PFSK-1 (cell line): ENCODE results near the gene RANBP17.

Source experiments
- POLR2AphosphoS5 ChIP-seq: IDR thresholded peaks from 2 replicates; pipeline ENCODE4 v1.6.1; 2012; ENCODE audit warnings: low read depth, mild to moderate bottlenecking, control low read depth, low read length, moderate library complexity
- SIN3A ChIP-seq: IDR thresholded peaks from 2 replicates; pipeline ENCODE4 v1.6.1; 2012; ENCODE audit warnings: mild to moderate bottlenecking, low read length, moderate library complexity, borderline replicate concordance; ENCODE audit not compliant: insufficient read depth
- TAF1 ChIP-seq: IDR thresholded peaks from 2 replicates; pipeline ENCODE4 v1.6.1; 2012; ENCODE audit warnings: low read length, control low read depth, borderline replicate concordance; ENCODE audit not compliant: insufficient read depth
- TF ChIP-seq, protein P1 (sequence below), 2 experiments: IDR thresholded peaks; 2 replicates each; pipeline versions ENCODE4 v1.6.1 to v1.8.0; 2011 to 2012; ENCODE audit warnings: low read depth in 2 of 2, low read length in 2 of 2, control low read depth in 1 of 2, inconsistent platforms in 1 of 2, mild to moderate bottlenecking in 1 of 2, moderate library complexity in 1 of 2; ENCODE audit not compliant: insufficient read depth in 1 of 2

GRCh38 chr5:171340491-171340890 lies 478.7 kb downstream of the RANBP17 start:
- TF ChIP-seq SIN3A: no peak
- TF ChIP-seq POLR2AphosphoS5: no peak
- TF ChIP-seq, protein P1, sequence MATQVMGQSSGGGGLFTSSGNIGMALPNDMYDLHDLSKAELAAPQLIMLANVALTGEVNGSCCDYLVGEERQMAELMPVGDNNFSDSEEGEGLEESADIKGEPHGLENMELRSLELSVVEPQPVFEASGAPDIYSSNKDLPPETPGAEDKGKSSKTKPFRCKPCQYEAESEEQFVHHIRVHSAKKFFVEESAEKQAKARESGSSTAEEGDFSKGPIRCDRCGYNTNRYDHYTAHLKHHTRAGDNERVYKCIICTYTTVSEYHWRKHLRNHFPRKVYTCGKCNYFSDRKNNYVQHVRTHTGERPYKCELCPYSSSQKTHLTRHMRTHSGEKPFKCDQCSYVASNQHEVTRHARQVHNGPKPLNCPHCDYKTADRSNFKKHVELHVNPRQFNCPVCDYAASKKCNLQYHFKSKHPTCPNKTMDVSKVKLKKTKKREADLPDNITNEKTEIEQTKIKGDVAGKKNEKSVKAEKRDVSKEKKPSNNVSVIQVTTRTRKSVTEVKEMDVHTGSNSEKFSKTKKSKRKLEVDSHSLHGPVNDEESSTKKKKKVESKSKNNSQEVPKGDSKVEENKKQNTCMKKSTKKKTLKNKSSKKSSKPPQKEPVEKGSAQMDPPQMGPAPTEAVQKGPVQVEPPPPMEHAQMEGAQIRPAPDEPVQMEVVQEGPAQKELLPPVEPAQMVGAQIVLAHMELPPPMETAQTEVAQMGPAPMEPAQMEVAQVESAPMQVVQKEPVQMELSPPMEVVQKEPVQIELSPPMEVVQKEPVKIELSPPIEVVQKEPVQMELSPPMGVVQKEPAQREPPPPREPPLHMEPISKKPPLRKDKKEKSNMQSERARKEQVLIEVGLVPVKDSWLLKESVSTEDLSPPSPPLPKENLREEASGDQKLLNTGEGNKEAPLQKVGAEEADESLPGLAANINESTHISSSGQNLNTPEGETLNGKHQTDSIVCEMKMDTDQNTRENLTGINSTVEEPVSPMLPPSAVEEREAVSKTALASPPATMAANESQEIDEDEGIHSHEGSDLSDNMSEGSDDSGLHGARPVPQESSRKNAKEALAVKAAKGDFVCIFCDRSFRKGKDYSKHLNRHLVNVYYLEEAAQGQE (IDR thresholded peaks at IDR 0.05; ENCODE audit: insufficient read depth in 1 of 2, low read depth in 2 of 2, low read length in 2 of 2): no peak
- TF ChIP-seq TAF1: no peak
